HUDEP-2 (cell line): ENCODE results near the gene C20orf204.
"Not testable (repeated sequence)": the region's sequence is repeated elsewhere in the genome, so short reads cannot be mapped to it uniquely, and the experiment has no call there.

Experiments used
- DNase-seq, 76 experiments: peaks; one replicate each; lab custom pipeline; 2025; ENCODE audit not compliant: unreplicated experiment in 76 of 76; lab: John Stamatoyannopoulos, UW

Gene C20orf204, protein sequence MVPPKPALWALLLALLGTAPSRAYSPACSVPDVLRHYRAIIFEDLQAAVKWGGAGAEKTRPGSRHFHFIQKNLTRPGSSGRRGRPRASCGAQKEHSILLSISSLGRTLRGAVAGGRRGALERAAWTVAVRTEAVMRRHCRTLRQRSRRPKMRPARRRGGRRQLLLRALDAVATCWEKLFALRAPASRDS

DNA sequence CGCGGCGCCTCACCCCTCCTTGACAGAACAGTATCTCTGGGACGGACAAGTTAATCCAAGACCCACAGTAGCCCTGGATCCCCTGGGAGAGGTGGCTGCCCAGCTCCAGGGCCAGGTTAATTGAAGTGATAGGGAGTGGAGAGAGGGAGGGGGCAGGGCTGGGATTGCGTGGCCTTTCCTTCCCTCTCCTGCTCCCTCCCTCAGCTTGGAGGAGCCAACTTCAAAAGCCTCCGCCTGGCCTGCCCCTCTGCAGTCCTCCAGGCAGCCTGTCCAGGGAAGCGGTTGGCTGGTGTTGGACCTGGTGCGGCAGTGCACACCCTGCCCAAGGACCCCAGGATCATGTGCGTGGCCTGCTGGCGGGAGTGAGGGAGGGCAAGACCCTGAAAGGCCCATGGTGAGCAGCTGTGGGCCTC, at the start of gene C20orf204:
Gene C20orf204, plus strand, starts transcription at position 250 of the 413 bp plus-strand sequence. Its CDS starts 142 bp downstream, at position 392.
- no peak for DNase-seq

DNA sequence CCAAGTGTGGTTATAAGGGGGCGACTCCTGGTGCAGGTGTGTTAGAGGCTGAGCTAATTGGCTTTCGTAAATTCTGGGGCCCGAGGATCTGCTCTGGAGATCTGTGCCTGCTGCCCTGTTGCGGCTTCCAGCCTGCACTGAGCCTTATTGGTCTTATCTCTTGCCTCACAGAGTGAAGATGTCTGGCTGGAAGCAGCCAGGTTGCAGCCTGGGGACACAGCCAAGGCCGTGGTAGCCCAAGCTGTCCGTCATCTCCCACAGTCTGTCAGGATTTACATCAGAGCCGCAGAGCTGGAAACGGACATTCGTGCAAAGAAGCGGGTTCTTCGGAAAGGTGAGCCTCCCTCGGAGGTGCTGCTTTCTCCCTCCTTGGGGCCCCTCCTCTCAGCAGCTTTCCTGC, 35.1 kb upstream of the C20orf204 start:
- no peak for DNase-seq

DNA sequence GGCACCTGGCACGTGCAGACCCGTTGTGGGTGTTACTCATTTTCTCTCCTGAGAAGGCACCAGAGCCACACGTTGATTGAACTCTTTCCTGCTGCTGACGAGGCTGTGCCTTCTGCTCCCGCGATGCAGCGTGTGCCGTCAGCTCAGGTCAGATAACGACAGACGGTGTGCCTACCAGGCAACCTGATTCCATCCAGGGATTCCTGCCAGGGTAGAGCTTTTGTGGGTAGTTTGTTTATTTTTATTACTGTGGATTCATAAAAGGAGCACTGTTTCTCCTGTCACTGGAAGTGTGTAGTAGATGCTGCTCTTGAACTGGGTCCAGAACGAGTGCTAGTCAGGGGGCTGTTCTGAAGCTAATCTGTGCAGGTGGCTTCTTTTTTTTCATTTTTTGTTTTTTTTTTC, 34.4 kb upstream of the C20orf204 start:
- no peak for DNase-seq

DNA sequence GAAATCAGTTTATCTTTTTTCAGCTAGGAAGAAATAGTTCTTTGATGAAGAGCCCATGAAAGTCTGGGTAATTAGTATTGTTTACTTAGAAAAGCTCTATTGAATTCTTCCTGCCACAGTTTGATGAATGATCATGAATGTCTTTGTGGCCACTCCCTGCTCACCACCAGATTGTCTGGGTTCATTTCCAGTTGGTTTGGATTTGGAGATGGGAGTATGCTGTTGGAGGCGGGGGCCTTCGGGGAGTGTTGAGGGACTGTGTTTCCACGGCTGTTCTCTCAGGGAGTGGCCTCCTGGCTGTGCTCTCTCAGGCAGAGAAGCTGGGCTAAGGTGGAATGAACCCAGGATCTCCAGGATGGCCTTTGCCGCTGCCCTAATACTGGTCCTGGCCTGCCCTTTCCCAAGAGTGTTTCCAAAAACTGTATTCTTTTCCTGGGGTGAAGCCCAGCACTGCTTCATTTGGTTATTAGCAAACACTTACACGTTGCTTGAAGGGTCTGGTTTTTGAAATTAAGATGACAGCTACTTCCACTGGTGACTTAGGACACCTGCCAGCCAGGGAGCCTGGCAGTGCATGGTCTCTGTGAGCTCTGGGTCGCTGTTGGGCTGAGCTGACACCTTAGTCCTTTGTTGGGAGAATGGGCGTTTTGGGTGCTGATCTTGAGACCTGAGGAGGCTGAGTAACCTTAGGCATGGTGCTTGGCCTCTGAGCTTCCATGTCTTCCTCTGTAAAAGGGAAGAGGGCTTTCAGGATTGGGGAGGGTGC, 31.8 kb upstream of the C20orf204 start:
- no peak for DNase-seq

DNA sequence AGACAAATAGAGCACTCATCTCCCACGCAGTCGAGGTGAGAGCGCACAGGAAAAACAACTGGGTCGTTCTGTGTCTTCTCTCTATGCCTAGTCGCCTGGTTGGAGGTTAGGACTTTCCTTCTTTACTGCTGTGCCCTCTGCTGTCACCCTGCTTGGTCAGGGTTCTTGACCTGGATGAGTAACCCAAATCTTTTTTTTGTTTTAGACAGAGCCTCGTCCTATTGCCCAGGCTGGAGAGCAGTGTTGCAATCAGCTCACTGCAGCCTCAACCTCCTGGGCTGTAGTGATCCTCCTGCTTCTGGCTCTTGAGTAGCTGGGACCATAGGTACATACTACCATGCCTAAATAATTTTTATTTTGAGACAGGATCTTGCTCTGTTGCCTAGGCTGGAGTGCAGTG, 30.6 kb upstream of the C20orf204 start:
- no peak for DNase-seq

DNA sequence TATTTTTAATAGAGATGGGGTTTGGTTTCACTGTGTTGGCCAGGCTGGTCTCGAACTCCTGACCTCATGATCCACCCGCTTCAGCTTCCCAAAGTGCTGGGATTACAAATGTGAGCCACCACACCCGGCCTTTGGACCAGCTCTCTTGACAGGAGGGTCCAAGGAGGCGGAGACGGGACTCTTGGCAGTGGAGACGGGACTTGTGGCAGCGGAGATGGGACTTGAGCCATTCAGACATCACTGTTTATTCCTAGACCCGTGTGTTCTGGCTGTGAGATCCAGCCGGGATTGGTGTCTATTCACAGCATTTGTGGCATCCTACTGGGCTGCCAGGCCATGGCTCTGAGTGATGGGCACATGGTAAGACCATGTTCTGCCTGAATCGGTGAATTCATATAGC, 29.5 kb upstream of the C20orf204 start:
- no peak for DNase-seq

DNA sequence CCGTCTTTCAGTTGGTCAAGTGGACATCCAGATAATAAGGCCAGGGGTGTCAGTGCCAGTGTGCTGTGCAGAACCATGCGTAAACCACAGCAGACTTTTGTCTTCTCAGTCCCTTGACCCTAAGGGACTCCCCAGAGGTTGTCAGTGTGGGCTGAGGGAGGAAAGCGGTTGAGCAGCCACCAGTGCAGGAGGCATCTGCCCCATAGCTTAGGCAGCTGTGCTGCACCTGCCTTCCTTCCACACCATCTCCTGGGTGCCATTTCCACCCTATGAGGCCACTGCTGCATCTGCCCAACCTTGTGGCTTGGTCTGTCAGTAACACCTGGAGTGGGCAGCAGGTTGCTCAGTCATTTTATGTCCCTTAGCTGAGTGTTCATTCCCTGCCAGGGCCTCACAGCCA, 29.1 kb upstream of the C20orf204 start:
- no peak for DNase-seq

DNA sequence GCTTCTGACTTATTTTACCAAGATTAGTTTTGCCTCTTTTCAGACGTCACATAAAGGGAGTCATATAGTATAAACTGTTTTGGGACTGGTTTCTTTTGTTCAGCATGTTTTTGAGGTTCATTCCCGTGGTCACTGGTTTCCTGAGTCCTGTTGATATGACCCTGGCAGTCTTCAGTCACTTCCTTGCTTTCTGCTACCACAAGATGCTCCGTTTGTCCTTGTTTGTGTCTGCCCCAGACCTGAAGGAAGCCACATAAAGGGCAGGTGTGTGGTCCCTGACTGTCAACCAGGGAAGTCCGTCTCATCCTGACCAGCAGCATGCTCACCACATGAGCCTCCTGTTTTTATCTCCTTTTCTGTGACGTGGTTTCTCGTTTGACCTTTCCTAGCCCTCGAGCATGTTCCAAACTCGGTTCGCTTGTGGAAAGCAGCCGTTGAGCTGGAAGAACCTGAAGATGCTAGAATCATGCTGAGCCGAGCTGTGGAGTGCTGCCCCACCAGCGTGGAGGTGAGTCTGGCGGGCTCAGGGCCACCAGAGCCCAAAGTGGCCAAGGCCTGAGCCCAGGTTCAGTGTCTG, 26.1 kb upstream of the C20orf204 start:
- no peak for DNase-seq

DNA sequence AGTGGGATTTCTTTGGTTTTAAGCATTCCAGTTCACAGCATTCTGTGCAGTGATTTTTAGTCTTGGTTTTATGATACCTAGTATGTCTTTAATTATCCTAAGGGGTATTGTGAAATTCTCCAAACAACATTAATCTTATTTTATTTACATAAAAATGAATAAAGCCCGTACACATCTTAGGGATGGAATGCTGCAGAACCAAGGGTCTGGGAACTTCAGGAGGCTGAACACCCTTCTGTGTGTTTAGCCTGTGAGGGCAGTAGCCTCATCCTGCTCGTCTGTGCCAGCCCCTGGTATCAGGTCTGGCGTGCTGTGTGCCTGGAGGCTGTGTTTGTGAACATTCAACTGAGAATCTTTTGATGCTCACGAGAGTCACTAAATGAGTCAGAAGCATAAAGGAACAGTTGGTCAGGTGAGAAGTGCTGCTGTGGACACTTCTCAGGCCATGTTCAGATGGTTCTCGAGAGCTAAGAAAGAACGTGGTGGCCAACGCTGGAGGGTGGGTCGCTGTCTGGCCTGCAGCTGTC, 25.2 kb upstream of the C20orf204 start:
- no peak for DNase-seq

DNA sequence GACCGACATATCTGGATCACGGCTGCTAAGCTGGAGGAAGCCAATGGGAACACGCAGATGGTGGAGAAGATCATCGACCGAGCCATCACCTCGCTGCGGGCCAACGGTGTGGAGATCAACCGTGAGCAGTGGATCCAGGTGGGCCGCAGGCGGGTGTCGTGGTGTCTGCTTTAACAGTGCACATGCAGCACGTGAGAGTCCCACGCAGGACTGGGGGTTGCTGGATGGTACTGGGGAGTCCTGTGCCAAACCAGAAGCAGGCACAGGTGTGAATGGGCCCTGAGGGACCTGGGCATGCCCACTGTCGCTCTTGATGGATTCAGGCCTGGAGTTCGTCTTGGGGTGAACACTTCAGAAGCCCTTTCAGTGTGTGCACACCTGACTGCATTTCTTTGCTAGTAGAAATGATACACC, 24.6 kb upstream of the C20orf204 start:
- DNase-seq = no peak

DNA sequence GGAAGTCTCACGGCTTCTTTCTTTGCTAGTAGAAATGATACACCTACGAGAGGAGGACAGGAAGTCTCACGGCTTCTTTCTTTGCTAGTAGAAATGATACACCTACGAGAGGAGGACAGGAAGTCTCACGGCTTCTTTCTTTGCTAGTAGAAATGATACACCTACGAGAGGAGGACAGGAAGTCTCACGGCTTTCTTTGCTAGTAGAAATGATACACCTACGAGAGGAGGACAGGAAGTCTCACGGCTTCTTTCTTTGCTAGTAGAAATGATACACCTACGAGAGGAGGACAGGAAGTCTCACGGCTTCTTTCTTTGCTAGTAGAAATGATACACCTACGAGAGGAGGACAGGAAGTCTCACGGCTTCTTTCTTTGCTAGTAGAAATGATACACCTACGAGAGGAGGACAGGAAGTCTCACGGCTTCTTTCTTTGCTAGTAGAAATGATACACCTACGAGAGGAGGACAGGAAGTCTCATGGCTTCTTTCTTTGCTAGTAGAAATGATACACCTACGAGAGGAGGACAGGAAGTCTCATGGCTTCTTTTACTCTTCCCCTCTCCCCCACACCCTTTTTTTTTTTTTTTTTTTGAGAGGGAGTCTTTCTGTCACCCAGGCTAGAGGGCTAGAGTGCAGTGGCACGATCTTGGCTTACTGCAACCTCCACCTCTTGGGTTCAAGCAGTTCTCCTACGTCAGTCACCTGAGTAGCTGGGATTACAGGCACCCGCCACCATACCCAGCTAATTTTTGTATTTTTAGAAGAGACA, 23.4 kb upstream of the C20orf204 start:
- not testable (repeated sequence) for DNase-seq

DNA sequence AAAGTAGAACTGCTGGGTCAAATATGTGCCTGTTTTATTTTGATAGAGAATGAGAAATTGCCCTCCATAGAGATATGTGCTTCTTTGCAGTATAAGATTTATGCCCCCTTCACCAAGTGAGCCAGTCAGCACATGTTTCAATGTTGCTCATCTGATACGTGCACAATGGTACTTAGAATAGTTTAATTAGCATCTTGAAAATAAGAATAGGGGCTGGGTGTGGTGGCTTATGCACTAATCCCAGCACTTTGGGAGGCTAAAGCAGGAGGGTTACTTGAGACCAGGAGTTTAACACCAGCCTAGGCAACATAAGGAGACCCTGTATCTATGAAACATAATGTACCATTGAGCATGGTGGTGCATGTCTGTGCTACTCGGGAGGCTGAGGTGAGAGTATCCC, 20.3 kb upstream of the C20orf204 start:
- no peak for DNase-seq

DNA sequence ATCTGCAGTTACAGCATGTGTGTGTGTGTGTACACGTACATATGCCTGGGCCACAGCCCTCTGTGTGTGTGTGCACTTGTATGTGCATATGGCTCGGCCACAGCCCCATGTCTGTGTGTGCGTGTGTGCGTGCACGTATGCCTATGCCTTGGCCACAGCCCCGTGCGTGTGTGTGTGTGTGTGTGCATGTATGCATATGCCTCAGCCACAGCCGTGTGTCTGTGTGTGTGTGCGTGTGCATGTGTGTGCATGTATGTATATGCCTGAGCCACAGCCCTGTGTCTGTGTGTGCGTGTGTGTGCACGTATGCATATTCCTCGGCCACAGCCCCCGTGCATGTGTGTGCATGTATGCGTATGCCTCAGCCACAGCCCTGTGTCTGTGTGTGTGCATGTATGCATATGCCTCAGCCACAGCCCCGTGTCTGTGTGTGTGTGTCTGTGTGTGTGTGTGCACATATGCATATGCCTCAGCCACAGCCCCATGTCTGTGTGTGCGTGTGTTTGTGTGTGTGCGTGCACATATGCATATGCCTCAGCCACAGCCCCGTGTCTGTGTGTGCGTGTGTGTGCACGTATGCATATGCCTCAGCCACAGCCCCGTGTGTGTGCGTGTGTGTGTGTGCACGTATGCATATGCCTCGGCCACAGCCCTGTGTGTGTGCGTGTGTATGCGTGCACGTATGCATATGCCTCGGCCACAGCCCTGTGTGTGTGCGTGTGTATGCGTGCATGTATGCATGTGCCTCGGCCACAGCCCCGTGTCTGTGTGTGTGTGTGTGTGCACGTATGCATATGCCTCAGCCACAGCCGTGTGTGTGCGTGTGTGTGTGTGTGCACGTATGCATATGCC, 14.6 kb upstream of the C20orf204 start:
- no peak for DNase-seq

DNA sequence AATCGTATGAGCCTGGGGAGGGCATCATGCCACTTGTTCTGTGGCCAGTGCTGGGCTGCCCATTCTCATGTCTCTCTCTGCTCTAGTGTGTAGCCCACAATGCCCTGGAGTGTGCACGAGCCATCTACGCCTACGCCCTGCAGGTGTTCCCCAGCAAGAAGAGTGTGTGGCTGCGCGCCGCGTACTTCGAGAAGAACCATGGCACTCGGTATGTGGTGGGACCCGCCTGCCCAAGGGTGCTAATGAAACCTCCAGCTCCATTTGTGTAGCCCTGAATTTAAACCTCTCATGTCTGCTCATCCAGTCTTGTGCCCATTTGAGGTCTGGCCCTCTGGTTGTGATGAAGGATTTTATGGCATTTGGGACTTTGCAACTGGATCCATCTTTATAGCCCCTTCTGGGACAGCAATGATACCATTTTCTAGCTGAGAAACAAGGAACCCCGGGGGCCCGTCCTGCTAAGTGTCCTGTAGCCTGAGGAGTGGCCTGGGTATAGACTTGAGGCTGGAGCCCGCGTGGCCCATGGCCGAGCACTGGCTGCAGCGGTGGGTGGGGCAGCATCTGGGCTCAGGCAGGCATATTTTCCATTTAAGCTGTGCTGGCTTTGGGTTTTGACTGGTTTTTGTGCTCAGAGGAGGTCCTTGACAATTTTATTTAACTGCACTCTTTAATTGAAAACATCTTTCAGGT, 13.2 kb upstream of the C20orf204 start:
- DNase-seq = no peak

DNA sequence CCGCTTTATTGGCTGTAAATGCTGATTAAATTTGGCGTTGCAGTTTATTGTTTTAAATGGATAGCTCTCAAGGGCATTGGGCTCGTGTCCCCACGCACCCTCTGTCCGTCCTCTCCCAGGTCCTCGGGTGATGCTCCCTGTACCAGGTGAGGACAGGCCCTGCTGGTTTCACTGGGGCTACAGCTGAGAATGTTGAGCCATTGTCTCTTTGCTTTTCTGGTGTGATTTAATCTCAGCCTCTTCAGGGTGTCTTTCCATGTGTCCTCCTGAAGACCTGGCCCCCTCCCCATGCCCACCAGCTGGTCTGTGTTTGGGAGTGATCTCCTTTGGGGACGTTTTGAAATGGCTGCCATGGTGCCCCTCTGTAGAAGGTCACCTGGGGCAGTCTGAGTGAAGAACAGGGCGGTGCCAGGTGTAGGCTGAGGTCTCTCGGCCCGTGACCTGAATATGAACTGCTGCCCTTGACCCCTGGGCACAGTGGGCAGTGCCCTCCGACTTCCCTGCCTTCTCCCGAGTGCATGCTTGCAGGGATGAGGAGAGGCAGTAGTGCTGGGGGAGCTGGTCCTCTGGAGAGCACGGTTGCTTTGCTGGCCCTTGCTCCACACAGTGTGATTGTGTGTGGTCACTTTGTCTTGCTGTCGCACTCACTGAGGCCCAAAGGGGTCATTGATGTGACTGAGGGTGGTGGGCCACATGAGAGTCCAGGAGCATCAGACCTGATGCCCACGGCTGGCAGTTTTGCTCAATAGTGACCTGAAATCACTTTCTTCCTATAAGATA, 12.4 kb upstream of the C20orf204 start:
- no peak for DNase-seq

DNA sequence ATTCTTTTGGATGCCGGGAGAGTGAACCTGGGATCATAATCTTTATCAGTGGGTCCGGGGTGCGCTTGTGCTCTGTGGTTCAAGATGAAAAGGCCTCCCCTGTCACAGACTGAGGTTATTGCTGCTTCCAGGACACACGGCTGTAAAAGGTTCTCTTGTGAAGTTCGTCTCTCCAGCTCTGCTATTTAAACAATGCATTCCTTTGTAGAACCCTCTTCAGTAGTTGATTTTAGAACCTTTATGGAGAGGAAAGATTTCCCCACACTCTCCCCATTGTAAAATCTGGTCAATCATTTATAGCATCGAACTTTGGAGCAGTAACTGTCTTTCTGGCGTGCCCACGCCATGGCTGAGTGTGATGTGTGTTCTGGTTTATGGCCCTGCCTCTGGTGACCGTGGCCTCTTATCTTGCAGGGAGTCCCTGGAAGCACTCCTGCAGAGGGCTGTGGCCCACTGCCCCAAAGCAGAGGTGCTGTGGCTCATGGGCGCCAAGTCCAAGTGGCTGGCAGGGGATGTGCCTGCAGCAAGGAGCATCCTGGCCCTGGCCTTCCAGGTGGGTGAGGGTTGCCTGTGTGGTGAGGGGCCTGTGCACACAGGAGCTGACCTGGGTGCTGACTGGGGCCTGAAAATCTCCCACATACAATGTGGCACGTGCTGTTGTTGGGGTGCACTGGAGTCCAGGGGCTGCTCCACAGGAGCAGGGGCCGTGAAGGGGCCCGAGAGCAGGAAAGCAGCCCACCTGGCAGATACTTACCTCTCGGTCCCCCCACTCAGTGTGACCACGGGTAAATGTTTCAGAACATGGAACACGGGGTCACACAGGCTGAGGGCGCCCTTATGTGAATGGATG, 11.6 kb upstream of the C20orf204 start:
- DNase-seq = no peak

DNA sequence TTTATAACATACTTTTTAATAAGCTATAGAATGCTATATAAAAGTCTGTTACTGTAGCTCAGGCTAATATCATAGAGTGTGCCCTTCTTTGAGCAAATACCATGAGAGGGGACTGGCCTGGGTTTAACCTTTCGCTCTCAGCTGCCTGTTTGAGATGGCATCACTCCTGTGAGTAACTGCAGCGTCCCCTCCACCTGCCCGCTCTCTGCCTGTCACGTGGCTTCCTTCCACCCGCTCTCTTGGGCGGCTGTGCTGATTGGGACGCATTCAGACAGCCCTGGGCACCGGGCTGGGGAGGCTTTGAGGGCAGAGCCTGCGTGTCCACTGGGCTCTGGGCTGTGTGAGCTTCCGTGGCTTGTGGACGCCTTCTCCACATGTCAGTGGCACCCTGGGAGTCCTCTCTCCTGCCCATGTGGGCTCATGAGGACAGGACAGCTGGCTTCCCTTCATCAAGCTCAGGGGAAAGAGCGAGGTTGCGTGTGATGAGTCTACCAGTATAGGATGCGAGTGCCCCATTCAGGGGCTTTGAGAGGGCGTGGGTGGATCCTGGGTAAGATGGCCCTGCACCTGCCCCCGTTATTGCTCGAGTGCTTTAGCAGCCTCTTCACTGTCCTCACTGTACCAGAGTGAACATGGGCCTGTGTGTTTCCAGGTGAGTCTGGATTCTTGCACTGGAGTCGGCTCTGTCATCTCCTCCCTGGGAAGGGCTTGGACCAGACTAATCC, 10.7 kb upstream of the C20orf204 start:
- DNase-seq = no peak
